Measurements from ENCODE around the gene KRTAP10-2. TPM values are rescaled to one million over a fixed set of nuclear protein-coding genes. Genes with fewer than 3 reads are reported as not detected.

KRTAP10-2 gene
- total RNA-seq, 1 experiment from 2014 or later, result not detected

GRCh38 chr21:44548922-44549321, 2.4 kb downstream of the KRTAP10-2 start:
- no peaks in the 10 kb centered on the region for H3K36me3 ChIP-seq (ENCODE audit: control insufficient read depth in 1 of 2, insufficient read depth in 2 of 2, low read length in 2 of 2)

DNA sequence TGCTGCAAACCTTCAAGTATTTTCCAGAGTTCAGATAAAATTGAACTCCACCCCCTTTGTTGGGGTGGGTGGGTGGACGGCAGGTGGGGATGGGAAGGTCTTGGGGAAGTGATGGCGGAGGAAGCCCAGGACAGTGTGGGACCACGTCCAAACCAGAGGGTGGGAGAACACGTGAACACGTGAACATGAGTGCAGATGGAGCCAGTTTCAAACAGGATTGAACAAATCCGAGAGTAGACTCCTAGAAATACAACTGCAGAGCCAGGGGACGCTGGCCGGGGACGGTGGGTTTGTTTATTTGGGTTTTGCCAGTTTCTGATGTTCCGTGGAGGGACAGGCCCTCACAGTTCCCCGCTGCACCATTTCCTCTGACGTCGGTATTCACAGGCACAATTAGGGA, 2.9 kb downstream of the KRTAP10-2 start:
- ATAC-seq, result no peak
- Histone ChIP-seq H3K9me2 (ENCODE audit: insufficient read depth) (no peaks in the 10 kb centered on the region), H3K4me3 (replicated peaks in 1 of 2; ENCODE audit: low read depth in 1 of 2, low read length in 2 of 2) (no peak overlapping the region), H3K9ac (ENCODE audit: low read length) (no peak overlapping the region), H3K27ac (ENCODE audit: low read depth, low read length) (no peak overlapping the region), H2AFZ (ENCODE audit: low read depth, low read length, poor library complexity, severe bottlenecking) (no peak overlapping the region), H3K79me2 (ENCODE audit: insufficient read depth, low read length) (no peaks in the 10 kb centered on the region), H3K4me1 (ENCODE audit: control insufficient read depth in 1 of 2, insufficient read depth in 2 of 2, low read length in 2 of 2) (no peaks in the 10 kb centered on the region), H3K9me3 (ENCODE audit: control insufficient read depth in 1 of 2, insufficient read depth in 1 of 2, low read depth in 1 of 2, low read length in 2 of 2) (peaks cover 5 to 12% of the 10 kb centered on the region in 2 experiments), H4K20me1 (ENCODE audit: insufficient read depth) (no peaks in the 10 kb centered on the region), H3K4me2 (ENCODE audit: low read length) (no peak overlapping the region), H3K36me3 (ENCODE audit: control insufficient read depth in 1 of 2, insufficient read depth in 2 of 2, low read length in 2 of 2) (no peaks in the 10 kb centered on the region), H3K27me3 (ENCODE audit: insufficient read depth, low read length) (no peaks in the 10 kb centered on the region)
- ChIA-PET RAD21 (ENCODE audit: low non-redundant PET in 1 of 2, low total read pairs in 2 of 2, uncharacterized antibody in 2 of 2, unreplicated experiment in 2 of 2) (no interaction called here), CTCF (no interaction called here), POLR2A (no interaction called here)
- DNase-seq (ENCODE audit: low read depth, low spot score), result no peak
- no TSS peak for BruUV-seq (replicated peaks)
- intact Hi-C loops (cut with micrococcal nuclease), result no loop called here
- TF ChIP-seq EZH2 (IDR thresholded peaks at IDR 0.05), result no peak
- no peak for TF ChIP-seq JUND (IDR thresholded peaks at IDR 0.05)
- no peak for TF ChIP-seq CTCF (IDR thresholded peaks at IDR 0.05 in 2 of 3, conservative IDR thresholded peaks at IDR 0.05 in 1 of 3; ENCODE audit: borderline replicate concordance in 1 of 3, insufficient read depth in 1 of 3, low read depth in 2 of 3, low read length in 2 of 3)
- TF ChIP-seq, protein P1, sequence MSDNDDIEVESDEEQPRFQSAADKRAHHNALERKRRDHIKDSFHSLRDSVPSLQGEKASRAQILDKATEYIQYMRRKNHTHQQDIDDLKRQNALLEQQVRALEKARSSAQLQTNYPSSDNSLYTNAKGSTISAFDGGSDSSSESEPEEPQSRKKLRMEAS (IDR thresholded peaks at IDR 0.05), result no peak
- no peak for TF ChIP-seq TCF7L2 (IDR thresholded peaks at IDR 0.05; ENCODE audit: borderline replicate concordance, extremely low read depth, insufficient read depth, insufficient read length)
- no peak for TF ChIP-seq SP1 (IDR thresholded peaks at IDR 0.05; ENCODE audit: low read depth)
- TF ChIP-seq FOSL1 (IDR thresholded peaks at IDR 0.05; ENCODE audit: low read depth), result no peak
- TF ChIP-seq, protein P2, sequence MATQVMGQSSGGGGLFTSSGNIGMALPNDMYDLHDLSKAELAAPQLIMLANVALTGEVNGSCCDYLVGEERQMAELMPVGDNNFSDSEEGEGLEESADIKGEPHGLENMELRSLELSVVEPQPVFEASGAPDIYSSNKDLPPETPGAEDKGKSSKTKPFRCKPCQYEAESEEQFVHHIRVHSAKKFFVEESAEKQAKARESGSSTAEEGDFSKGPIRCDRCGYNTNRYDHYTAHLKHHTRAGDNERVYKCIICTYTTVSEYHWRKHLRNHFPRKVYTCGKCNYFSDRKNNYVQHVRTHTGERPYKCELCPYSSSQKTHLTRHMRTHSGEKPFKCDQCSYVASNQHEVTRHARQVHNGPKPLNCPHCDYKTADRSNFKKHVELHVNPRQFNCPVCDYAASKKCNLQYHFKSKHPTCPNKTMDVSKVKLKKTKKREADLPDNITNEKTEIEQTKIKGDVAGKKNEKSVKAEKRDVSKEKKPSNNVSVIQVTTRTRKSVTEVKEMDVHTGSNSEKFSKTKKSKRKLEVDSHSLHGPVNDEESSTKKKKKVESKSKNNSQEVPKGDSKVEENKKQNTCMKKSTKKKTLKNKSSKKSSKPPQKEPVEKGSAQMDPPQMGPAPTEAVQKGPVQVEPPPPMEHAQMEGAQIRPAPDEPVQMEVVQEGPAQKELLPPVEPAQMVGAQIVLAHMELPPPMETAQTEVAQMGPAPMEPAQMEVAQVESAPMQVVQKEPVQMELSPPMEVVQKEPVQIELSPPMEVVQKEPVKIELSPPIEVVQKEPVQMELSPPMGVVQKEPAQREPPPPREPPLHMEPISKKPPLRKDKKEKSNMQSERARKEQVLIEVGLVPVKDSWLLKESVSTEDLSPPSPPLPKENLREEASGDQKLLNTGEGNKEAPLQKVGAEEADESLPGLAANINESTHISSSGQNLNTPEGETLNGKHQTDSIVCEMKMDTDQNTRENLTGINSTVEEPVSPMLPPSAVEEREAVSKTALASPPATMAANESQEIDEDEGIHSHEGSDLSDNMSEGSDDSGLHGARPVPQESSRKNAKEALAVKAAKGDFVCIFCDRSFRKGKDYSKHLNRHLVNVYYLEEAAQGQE (IDR thresholded peaks at IDR 0.05; ENCODE audit: low read depth), result no peak
- TF ChIP-seq ELF1 (IDR thresholded peaks at IDR 0.05; ENCODE audit: borderline replicate concordance, low read depth), result no peak
- TF ChIP-seq CEBPB (IDR thresholded peaks at IDR 0.05; ENCODE audit: low read depth), result no peak
- TF ChIP-seq ZFX (IDR thresholded peaks at IDR 0.05), result no peak
- TF ChIP-seq SRF (IDR thresholded peaks at IDR 0.05; ENCODE audit: low read depth), result no peak
- no peak for TF ChIP-seq POLR2A (IDR thresholded peaks at IDR 0.05; ENCODE audit: borderline replicate concordance, extremely low read depth, insufficient read depth, insufficient read length)

More at GRCh38 chr21:44548922-44549321, 2.4 kb downstream of the KRTAP10-2 start:
- no peaks in the 10 kb centered on the region for H3K9me2 ChIP-seq (ENCODE audit: insufficient read depth)
- DNase-seq (ENCODE audit: low read depth, low spot score) (no peak), ATAC-seq (no peak)
- CTCF ChIA-PET, result no interaction called here
- no peaks in the 10 kb centered on the region for H3K4me1 ChIP-seq (ENCODE audit: control insufficient read depth in 1 of 2, insufficient read depth in 2 of 2, low read length in 2 of 2)
- H3K9ac ChIP-seq (ENCODE audit: low read length), result no peak overlapping the region
- no peaks in the 10 kb centered on the region for H3K79me2 ChIP-seq (ENCODE audit: insufficient read depth, low read length)
- TF ChIP-seq ELF1 (IDR thresholded peaks at IDR 0.05; ENCODE audit: borderline replicate concordance, low read depth), result no peak
- no peak for TF ChIP-seq SRF (IDR thresholded peaks at IDR 0.05; ENCODE audit: low read depth)
- no peak for TF ChIP-seq RAD21 (IDR thresholded peaks at IDR 0.05; ENCODE audit: low read depth)
- TF ChIP-seq, protein P3, sequence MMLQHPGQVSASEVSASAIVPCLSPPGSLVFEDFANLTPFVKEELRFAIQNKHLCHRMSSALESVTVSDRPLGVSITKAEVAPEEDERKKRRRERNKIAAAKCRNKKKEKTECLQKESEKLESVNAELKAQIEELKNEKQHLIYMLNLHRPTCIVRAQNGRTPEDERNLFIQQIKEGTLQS (IDR thresholded peaks at IDR 0.05), result no peak
- TF ChIP-seq EGR1 (IDR thresholded peaks at IDR 0.05; ENCODE audit: low read depth), result no peak
- no peak for TF ChIP-seq ZFX (IDR thresholded peaks at IDR 0.05)
- no peak for TF ChIP-seq SIN3A (IDR thresholded peaks at IDR 0.05; ENCODE audit: low read depth)
- no peak for TF ChIP-seq SP1 (IDR thresholded peaks at IDR 0.05; ENCODE audit: low read depth)
- no peak for TF ChIP-seq TCF7L2 (IDR thresholded peaks at IDR 0.05; ENCODE audit: borderline replicate concordance, extremely low read depth, insufficient read depth, insufficient read length)
- no peak for TF ChIP-seq POLR2AphosphoS5 (IDR thresholded peaks at IDR 0.05; ENCODE audit: low read depth, low read length)
- POLR2A ChIA-PET, result no interaction called here
- H4K20me1 ChIP-seq (ENCODE audit: insufficient read depth), result no peaks in the 10 kb centered on the region
- intact Hi-C loops (cut with micrococcal nuclease), result no loop called here
- RAD21 ChIA-PET (ENCODE audit: low non-redundant PET in 1 of 2, low total read pairs in 2 of 2, uncharacterized antibody in 2 of 2, unreplicated experiment in 2 of 2), result no interaction called here
- no peaks in the 10 kb centered on the region for H3K27me3 ChIP-seq (ENCODE audit: insufficient read depth, low read length)
- H2AFZ ChIP-seq (ENCODE audit: low read depth, low read length, poor library complexity, severe bottlenecking), result no peak overlapping the region
- no peak overlapping the region for H3K4me2 ChIP-seq (ENCODE audit: low read length)
- no peak overlapping the region for H3K27ac ChIP-seq (ENCODE audit: low read depth, low read length)
- peaks cover 0 to 9% of the 10 kb centered on the region in 2 experiments; a peak in 2 of 4 replicates for H3K9me3 ChIP-seq (ENCODE audit: control insufficient read depth in 1 of 2, insufficient read depth in 1 of 2, low read depth in 1 of 2, low read length in 2 of 2)
- BruUV-seq (replicated peaks), result no TSS peak
- H3K4me3 ChIP-seq (replicated peaks in 1 of 2; ENCODE audit: low read depth in 1 of 2, low read length in 2 of 2), result no peak overlapping the region

Data from HCT116 (cell line).